Hepatocyte (in vitro differentiated cells): ENCODE results near the gene SFN. TPM values are rescaled to one million over a fixed set of nuclear protein-coding genes. Genes with fewer than 3 reads are reported as not detected.

Experiments
- DNase-seq: peaks from one replicate; pipeline ENCODE4 v3.0.0-alpha.2; 2016; ENCODE audit warnings: low spot score
- H2AFZ ChIP-seq: fragments of 200-600 bp; sonication (generic); 2 replicates; pipeline ENCODE4 v1.6.0; 2016; ENCODE audit warnings: antibody characterized with exemption, mild to moderate bottlenecking
- H3K27ac ChIP-seq: fragments of 200-600 bp; sonication (generic); 2 replicates; pipeline ENCODE4 v1.5.1; 2016; ENCODE audit warnings: mild to moderate bottlenecking
- H3K27me3 ChIP-seq: fragments of 200-600 bp; sonication (generic); 2 replicates; pipeline ENCODE4 v1.6.1; 2016
- H3K36me3 ChIP-seq: fragments of 200-600 bp; sonication (generic); replicated peaks from 2 replicates; pipeline ENCODE4 v1.5.1; 2016; ENCODE audit warnings: low read depth; ENCODE audit not compliant: insufficient read depth
- H3K4me1 ChIP-seq: fragments of 200-600 bp; sonication (generic); 2 replicates; pipeline ENCODE4 v1.5.1; 2016; ENCODE audit warnings: mild to moderate bottlenecking, moderate library complexity; ENCODE audit not compliant: insufficient read depth
- H3K4me2 ChIP-seq: fragments of 200-600 bp; sonication (generic); 2 replicates; pipeline ENCODE4 v1.6.0; 2016
- H3K4me3 ChIP-seq: fragments of 200-600 bp; sonication (generic); 2 replicates; pipeline ENCODE4 v1.5.1; 2016; ENCODE audit warnings: mild to moderate bottlenecking
- H3K79me2 ChIP-seq: fragments of 200-600 bp; sonication (generic); 2 replicates; pipeline ENCODE4 v1.6.0; 2017; ENCODE audit warnings: mild to moderate bottlenecking
- H3K9me2 ChIP-seq: fragments of 200-600 bp; sonication (generic); replicated peaks from 2 replicates; pipeline ENCODE4 v1.6.0; 2017; ENCODE audit warnings: mild to moderate bottlenecking; ENCODE audit not compliant: insufficient read depth
- H3K9me3 ChIP-seq: fragments of 200-600 bp; sonication (generic); 2 replicates; pipeline ENCODE4 v1.5.1; 2016; ENCODE audit warnings: low read depth, mild to moderate bottlenecking
- H4K20me1 ChIP-seq: fragments of 200-600 bp; sonication (generic); 2 replicates; pipeline ENCODE4 v1.6.0; 2016; ENCODE audit warnings: mild to moderate bottlenecking; ENCODE audit not compliant: insufficient read depth, poor library complexity, severe bottlenecking
- CTCF ChIP-seq: fragments of 200-600 bp; sonication (generic); IDR thresholded peaks from 2 replicates; pipeline ENCODE4 v1.5.1; 2016; ENCODE audit warnings: antibody characterized with exemption, mild to moderate bottlenecking; ENCODE audit not compliant: poor library complexity
- EZH2 ChIP-seq: fragments of 200-600 bp; sonication (generic); IDR thresholded peaks from 2 replicates; pipeline ENCODE4 v1.6.1; 2016; ENCODE audit warnings: antibody characterized with exemption, mild to moderate bottlenecking, borderline replicate concordance
- EZH2phosphoT487 ChIP-seq: fragments of 200-600 bp; sonication (generic); IDR thresholded peaks from one replicate; pipeline ENCODE4 v1.6.1; 2018; ENCODE audit warnings: antibody characterized with exemption, mild to moderate bottlenecking, low read depth, moderate library complexity; ENCODE audit not compliant: unreplicated experiment, severe bottlenecking
- WGBS: methylation state at CpG from one replicate; pipeline ENCODE4 v1.1.6; 2016; ENCODE audit warnings: low lambda C conversion rate; ENCODE audit errors: missing lambda C conversion rate; 5-methylcytosine and 5-hydroxymethylcytosine counted together
- polyA plus RNA-seq: library from polyadenylated mRNA; unstranded; fragments of >200 nt; fragmentation: Nextera tagmentation; extraction: Ambion mirVana; gene quantifications from 2 replicates; pipeline ENCODE4 v1.2.1, GENCODE V29; 2016
- total RNA-seq: library from RNA; depleted of rRNA; stranded (reverse); fragments of >200 nt; gene quantifications from 2 replicates; pipeline ENCODE4 v1.2.3, GENCODE V29; 2014

The SFN gene
- total and polyA plus RNA-seq, 2 experiments from 2014 or later: 3.4 to 8.5 TPM

GRCh38 chr1:26828411-26828991 is 34.4 kb upstream of the SFN start:
- Histone ChIP-seq H3K4me1 (peaks cover 19% of the 10 kb centered on the region), H3K27me3 (no peaks in the 10 kb centered on the region), H3K4me3 (no peak overlapping the region), H3K27ac (no peak overlapping the region), H3K79me2 (peaks cover 42% of the 10 kb centered on the region), H4K20me1 (peaks cover 9% of the 10 kb centered on the region), H3K9me2 (no peaks in the 10 kb centered on the region), H3K9me3 (no peaks in the 10 kb centered on the region), H3K4me2 (peak overlapping the region; percentile 94), H2AFZ (no peak overlapping the region), H3K36me3 (no peaks in the 10 kb centered on the region)
- TF ChIP-seq EZH2: no peak
- TF ChIP-seq EZH2phosphoT487: no peak
- no peak for TF ChIP-seq CTCF
- no peak for DNase-seq
- WGBS: 79% methylated on average over 4 of the region's 4 CpGs

DNA sequence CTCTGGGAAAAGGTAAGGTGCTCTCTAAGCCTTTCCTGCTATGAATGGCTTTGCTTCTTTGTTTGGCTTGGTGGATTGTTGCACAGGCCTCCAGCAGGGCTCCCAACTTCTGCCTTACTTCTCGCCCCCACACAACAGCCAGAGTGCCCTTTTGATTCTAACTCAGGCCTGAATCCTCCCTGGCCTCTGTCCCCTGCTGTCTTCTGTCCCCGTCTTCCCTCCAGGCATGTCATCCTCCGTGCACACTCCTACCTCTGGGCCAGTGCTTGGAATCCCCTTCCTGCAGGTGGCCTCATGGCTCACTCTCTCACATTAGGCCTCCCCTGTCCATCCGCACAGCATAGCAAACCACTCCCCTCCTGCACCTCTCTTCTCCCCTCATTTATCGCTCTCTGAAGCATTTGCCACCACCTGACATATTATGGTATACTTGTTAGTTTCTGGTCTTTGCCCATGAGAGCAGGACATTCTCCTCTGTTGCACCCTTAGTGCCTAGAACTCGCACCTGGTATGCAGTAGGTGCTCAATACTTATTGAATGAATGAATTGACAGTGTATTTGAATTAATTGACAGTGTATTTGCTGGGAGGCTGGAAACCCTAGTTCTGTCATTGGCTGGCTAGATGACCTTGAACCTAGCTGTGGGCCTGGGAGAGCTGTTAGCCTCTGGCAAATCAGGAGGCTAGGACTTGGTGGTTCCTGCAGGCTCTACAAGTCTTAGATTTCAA is 33.6 kb upstream of the SFN start:
- Histone ChIP-seq H4K20me1 (peaks cover 9% of the 10 kb centered on the region), H3K4me2 (peak overlapping the region; percentile 94), H3K4me3 (no peak overlapping the region), H3K36me3 (no peaks in the 10 kb centered on the region), H3K27ac (no peak overlapping the region), H3K9me3 (no peaks in the 10 kb centered on the region), H2AFZ (no peak overlapping the region), H3K9me2 (no peaks in the 10 kb centered on the region), H3K27me3 (no peaks in the 10 kb centered on the region), H3K79me2 (peaks cover 42% of the 10 kb centered on the region), H3K4me1 (peaks cover 19% of the 10 kb centered on the region)
- WGBS: 93% methylated on average over 6 of the region's 6 CpGs
- TF ChIP-seq EZH2phosphoT487: no peak
- no peak for TF ChIP-seq CTCF
- no peak for TF ChIP-seq EZH2
- no peak for DNase-seq

DNA sequence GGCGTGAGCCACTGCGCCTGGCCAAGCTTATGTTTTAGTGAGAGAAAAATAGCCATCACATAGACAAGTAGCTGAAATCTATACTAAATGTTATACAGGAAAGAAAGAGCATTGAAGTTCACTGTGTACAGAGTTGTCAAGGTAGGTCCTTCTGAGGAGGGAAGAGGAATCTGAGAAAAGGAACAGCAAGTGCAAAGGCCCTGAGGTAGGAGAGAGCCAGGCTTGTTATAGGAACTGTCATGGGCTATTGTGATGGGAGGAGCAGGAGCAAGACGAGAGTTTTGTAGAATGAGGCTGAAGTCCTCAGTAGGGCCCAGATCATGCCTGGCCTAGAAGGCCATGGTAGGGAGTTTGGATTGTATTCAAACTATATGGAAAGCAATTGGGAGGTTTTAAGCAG is 31.9 kb upstream of the SFN start:
- no peaks in the 10 kb centered on the region for H3K27me3 ChIP-seq
- H3K27ac ChIP-seq: no peak overlapping the region
- peaks cover 42% of the 10 kb centered on the region for H3K79me2 ChIP-seq
- H3K4me2 ChIP-seq: no peak overlapping the region
- 96% methylated on average over 3 of the region's 3 CpGs for WGBS
- TF ChIP-seq EZH2phosphoT487 (no peak), CTCF (no peak), EZH2 (no peak)
- H3K9me3 ChIP-seq: no peaks in the 10 kb centered on the region
- no peak for DNase-seq
- H3K4me3 ChIP-seq: no peak overlapping the region
- H3K9me2 ChIP-seq: no peaks in the 10 kb centered on the region
- H3K4me1 ChIP-seq: peaks cover 11% of the 10 kb centered on the region
- H3K36me3 ChIP-seq: no peaks in the 10 kb centered on the region
- no peak overlapping the region for H2AFZ ChIP-seq
- peaks cover 9% of the 10 kb centered on the region for H4K20me1 ChIP-seq
